ENCODE results near the gene ADM. TPM values are rescaled to one million over a fixed set of nuclear protein-coding genes. Genes with fewer than 3 reads are reported as not detected.

Gene ADM
- total RNA-seq, 1 donor from 2014 or later = 19.5 TPM

DNA sequence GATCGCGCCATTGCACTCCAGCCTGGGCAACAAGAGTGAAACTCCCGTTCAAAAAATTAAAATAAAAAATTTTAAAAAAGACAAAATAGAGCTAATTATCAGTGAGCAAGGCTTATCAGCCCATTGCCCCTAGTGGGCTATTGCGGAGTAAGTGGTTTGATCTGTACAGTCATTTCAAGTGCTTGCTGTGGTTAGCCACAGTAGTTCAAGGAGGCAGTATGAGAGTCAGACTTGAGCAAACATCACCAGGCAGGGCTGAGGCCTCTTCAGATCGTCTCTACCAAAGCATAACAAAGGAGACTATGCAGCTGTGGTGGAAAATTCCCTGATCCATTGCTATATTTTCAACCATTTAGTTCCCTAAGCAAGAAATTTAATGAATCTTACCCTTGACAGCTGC lies 6.5 kb upstream of the ADM start:
- TF ChIP-seq, protein P1, sequence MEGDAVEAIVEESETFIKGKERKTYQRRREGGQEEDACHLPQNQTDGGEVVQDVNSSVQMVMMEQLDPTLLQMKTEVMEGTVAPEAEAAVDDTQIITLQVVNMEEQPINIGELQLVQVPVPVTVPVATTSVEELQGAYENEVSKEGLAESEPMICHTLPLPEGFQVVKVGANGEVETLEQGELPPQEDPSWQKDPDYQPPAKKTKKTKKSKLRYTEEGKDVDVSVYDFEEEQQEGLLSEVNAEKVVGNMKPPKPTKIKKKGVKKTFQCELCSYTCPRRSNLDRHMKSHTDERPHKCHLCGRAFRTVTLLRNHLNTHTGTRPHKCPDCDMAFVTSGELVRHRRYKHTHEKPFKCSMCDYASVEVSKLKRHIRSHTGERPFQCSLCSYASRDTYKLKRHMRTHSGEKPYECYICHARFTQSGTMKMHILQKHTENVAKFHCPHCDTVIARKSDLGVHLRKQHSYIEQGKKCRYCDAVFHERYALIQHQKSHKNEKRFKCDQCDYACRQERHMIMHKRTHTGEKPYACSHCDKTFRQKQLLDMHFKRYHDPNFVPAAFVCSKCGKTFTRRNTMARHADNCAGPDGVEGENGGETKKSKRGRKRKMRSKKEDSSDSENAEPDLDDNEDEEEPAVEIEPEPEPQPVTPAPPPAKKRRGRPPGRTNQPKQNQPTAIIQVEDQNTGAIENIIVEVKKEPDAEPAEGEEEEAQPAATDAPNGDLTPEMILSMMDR (IDR thresholded peaks at IDR 0.05) = peak; percentile 16
- H3K27ac ChIP-seq = no peak overlapping the region
- no peak overlapping the region for H3K4me3 ChIP-seq
- peaks cover 37% of the 10 kb centered on the region for H3K4me1 ChIP-seq
- H3K9me3 ChIP-seq = no peaks in the 10 kb centered on the region
- peak; percentile 43 to 50 for ATAC-seq
- DNase-seq = no peak
- intact Hi-C loops (cut with DNase I) = no loop called here
- peaks cover 4% of the 10 kb centered on the region for H3K27me3 ChIP-seq (ENCODE audit: low read depth)
- no peaks in the 10 kb centered on the region for H3K36me3 ChIP-seq

DNA sequence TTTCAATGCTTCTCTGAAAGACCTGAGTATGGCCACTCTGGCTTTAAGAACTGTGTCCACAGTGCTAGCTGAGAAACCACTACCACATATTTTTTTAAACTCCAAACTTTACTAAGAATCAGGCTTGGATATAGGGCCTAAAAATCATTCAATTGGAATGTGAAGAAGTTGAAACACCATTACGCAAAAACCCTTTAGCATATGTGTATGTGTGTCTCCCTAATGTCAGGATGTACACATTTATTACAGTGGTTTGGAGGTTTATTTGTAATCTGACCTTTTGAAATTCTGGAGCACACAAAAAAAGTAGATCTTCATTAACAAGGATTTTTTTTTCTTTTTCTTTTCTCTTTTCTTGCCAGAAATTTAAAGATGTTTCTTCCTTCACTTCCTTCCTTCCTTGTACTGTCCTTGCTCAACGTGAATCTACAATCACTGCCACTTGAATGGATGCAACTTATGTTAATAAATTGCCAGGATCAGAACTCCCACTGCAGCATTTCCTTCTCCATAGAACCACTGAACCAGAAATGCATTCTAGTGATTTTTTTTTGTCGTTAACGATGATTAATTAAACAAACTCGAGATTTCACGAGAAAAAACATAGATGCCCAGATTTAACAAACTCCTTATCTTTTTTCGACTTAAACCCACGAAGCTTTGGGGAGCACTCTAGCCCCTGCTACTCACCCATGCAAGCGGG lies 3.1 kb upstream of the ADM start:
- H3K4me1 ChIP-seq = peaks cover 54% of the 10 kb centered on the region
- ATAC-seq = no peak
- H3K27me3 ChIP-seq (ENCODE audit: low read depth) = peaks cover 11% of the 10 kb centered on the region
- H3K4me3 ChIP-seq = peak overlapping the region; percentile 86
- no peaks in the 10 kb centered on the region for H3K9me3 ChIP-seq
- H3K27ac ChIP-seq = peak overlapping the region; percentile 88
- TF ChIP-seq, protein P1 (IDR thresholded peaks at IDR 0.05) = no peak
- H3K36me3 ChIP-seq = no peaks in the 10 kb centered on the region
- DNase-seq = no peak
- intact Hi-C loops (cut with DNase I) = no loop called here

DNA sequence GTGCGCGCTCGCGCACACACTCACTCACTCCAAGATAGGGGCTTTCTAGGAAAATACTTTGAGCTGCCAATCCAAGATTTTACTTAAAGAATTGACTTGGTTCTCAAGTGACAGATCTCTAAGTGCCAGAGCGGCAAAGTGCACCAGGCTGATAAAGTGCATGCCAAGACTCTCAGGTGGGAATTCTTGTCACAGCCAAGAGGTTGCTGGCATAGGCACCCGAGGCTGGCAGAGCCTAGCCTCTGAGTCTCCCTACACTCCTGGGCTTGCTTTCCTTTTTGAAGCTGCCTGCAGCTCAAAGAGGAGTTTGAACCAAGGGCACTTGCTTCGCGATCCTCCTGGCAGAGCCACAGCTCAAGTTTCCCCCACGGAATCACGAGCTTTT lies 2.5 kb upstream of the ADM start:
- Histone ChIP-seq H3K4me3 (peak overlapping the region; percentile 86), H3K36me3 (no peaks in the 10 kb centered on the region), H3K27ac (peak overlapping the region; percentile 88), H3K4me1 (peaks cover 59% of the 10 kb centered on the region), H3K9me3 (no peaks in the 10 kb centered on the region), H3K27me3 (ENCODE audit: low read depth) (peaks cover 11% of the 10 kb centered on the region)
- TF ChIP-seq, protein P1 (IDR thresholded peaks at IDR 0.05) = no peak
- intact Hi-C loops (cut with DNase I) = no loop called here
- no peak for DNase-seq
- peak; percentile 11 to 56 for ATAC-seq

DNA sequence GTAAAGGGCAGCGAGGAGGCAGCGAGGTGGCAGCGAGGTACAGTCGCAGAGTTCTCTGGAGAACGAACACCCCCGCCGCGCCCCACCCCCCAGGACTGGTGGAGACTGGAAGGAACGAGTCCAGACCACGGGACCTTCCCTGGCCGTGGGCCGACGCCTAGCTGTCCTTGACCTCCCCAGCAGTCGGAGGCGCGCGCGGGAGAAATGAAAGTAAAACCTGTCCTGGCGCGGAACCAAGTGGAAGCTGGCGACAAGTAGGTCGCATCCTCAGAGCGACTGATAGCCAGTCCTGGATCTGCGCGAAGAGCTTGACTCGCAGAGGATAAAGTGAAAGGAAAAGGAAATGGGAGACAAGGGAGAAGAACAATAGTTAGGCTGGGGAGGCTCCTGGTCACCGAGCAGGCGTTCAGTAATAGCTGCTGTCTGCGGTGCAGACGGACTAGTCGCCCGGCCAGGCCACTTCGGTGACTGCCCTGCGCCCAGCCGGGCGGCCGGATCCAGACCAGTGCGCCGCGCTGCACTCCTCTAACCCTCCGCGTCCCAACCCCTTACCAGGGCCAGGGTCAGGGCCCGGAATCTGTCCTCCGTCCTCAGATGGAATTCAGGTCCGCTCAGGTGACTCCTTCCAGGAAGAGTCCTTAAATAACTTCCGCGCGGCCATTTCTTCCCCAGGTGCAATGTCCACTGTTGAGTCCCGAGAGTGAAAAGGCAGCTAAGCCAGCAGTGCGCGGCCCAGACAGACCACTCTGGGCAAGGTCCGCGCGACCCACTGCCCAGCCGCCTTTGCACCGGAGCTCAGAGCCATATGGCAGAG lies 1.9 kb upstream of the ADM start:
- peak; percentile 94 for DNase-seq
- Histone ChIP-seq H3K27ac (peak overlapping the region; percentile 88), H3K27me3 (ENCODE audit: low read depth) (peaks cover 11% of the 10 kb centered on the region), H3K9me3 (no peaks in the 10 kb centered on the region), H3K4me1 (peaks cover 62% of the 10 kb centered on the region), H3K36me3 (no peaks in the 10 kb centered on the region), H3K4me3 (peak overlapping the region; percentile 86)
- intact Hi-C loops (cut with DNase I) = no loop called here
- TF ChIP-seq, protein P1 (IDR thresholded peaks at IDR 0.05) = no peak
- peak; percentile 56 to 63 for ATAC-seq

DNA sequence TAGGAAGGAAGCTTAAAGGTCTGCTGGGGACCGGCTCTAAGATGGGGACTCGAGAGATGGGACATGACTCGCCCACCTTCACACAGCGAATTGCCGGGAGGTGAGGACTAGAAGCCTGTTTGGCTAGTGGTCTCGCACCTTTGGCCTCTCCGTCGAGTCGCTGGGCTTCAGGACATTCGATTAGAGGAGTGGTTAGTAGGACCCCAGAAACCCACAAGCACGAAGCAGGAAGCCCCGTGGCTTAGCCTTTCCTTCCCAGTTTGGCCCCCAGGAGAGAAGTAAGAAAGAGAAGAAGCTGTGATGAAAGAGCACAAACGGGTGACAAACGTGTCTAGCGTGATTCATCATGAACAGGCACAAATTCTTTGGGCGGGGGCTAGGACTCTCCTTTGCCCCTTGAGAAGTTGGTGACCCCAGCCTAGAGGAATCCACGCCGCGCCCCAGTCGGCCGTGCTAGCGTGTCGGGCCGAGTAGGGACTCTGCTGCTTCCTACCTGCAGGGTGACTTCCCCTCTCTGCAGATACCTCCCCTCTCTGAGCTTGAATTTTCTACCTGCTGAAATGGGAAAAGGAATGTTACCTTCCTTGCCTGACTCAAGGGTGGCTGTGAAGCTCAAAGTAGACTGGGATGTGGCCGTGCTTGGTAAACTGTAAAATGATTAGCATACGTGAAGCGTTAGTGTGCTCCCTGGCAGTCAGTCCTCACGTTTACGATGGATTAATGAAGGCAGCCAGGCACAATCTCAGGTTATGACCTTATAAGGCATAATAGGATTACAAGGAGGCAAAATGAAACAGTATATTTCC lies 1.1 kb upstream of the ADM start:
- Histone ChIP-seq H3K27ac (peak overlapping the region; percentile 88), H3K27me3 (ENCODE audit: low read depth) (peaks cover 11% of the 10 kb centered on the region), H3K4me3 (peak overlapping the region; percentile 86), H3K36me3 (no peaks in the 10 kb centered on the region), H3K9me3 (no peaks in the 10 kb centered on the region), H3K4me1 (peaks cover 67% of the 10 kb centered on the region)
- intact Hi-C loops (cut with DNase I) = no loop called here
- TF ChIP-seq, protein P1 (IDR thresholded peaks at IDR 0.05) = no peak
- peak; percentile 65 for DNase-seq
- peak; percentile 2 to 17 for ATAC-seq
